Upper lobe of right lung (tissue), 1 donor: ENCODE results near the gene CHRNG. TPM values are rescaled to one million over a fixed set of nuclear protein-coding genes. Genes with fewer than 3 reads are reported as not detected.

Experiments used
- ATAC-seq: fragments of 200-7000 bp; cut with Tn5 transposase; one replicate; pipeline ENCODE4 v1.9.1; 2020; ENCODE audit warnings: mild to moderate bottlenecking, moderate library complexity
- DNase-seq: peaks from one replicate; pipeline ENCODE4 v3.0.0-alpha.2; 2020
- H3K27ac ChIP-seq: fragments of 200-600 bp; one replicate; pipeline ENCODE4 v1.8.0; 2022
- H3K27me3 ChIP-seq: fragments of 200-600 bp; one replicate; pipeline ENCODE4 v1.8.0; 2022; ENCODE audit warnings: mild to moderate bottlenecking
- H3K36me3 ChIP-seq: fragments of 200-600 bp; one replicate; pipeline ENCODE4 v1.8.0; 2022
- H3K4me1 ChIP-seq: fragments of 200-600 bp; one replicate; pipeline ENCODE4 v1.8.0; 2022
- H3K4me3 ChIP-seq: fragments of 200-600 bp; one replicate; pipeline ENCODE4 v1.8.0; 2022; ENCODE audit warnings: mild to moderate bottlenecking
- H3K9me3 ChIP-seq: fragments of 200-600 bp; one replicate; pipeline ENCODE4 v1.8.0; 2022
- intact Hi-C: fragments of 100-400 bp; cut with DNase I; formaldehyde crosslinking; loops from one replicate; pipeline ENCODE4 v1.11.0; 2022
- total RNA-seq: library from RNA; stranded (reverse); fragmentation: NEBNext Ultra II Directional; extraction: Animal tissue kit (Norgen Biotek cat#: 25700); gene quantifications from one replicate; pipeline ENCODE4 v1.2.1, GENCODE V29; 2021
- TF ChIP-seq, protein P1 (sequence below): fragments of 200-600 bp; IDR thresholded peaks from one replicate; pipeline ENCODE4 v1.8.0; 2022; ENCODE audit warnings: antibody characterized with exemption
- donor health status: DM: no; HTN: yes; CAD: no; lungs with severe emphysema.

CHRNG gene
- total RNA-seq, 1 donor from 2014 or later, result not detected

- H3K27ac ChIP-seq, result no peak overlapping the region
- ATAC-seq, result no peak
- intact Hi-C loops, result no loop called here
- H3K4me3 ChIP-seq, result no peak overlapping the region
- H3K36me3 ChIP-seq, result no peaks in the 10 kb centered on the region
- H3K4me1 ChIP-seq, result no peaks in the 10 kb centered on the region
- H3K9me3 ChIP-seq, result no peaks in the 10 kb centered on the region
- DNase-seq, result no peak
- H3K27me3 ChIP-seq, result peaks cover 7% of the 10 kb centered on the region
- TF ChIP-seq, protein P1, sequence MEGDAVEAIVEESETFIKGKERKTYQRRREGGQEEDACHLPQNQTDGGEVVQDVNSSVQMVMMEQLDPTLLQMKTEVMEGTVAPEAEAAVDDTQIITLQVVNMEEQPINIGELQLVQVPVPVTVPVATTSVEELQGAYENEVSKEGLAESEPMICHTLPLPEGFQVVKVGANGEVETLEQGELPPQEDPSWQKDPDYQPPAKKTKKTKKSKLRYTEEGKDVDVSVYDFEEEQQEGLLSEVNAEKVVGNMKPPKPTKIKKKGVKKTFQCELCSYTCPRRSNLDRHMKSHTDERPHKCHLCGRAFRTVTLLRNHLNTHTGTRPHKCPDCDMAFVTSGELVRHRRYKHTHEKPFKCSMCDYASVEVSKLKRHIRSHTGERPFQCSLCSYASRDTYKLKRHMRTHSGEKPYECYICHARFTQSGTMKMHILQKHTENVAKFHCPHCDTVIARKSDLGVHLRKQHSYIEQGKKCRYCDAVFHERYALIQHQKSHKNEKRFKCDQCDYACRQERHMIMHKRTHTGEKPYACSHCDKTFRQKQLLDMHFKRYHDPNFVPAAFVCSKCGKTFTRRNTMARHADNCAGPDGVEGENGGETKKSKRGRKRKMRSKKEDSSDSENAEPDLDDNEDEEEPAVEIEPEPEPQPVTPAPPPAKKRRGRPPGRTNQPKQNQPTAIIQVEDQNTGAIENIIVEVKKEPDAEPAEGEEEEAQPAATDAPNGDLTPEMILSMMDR, result no peak
These were observed 42.1 kb upstream of the CHRNG start for GRCh38 chr2:232497348-232497747.

DNA sequence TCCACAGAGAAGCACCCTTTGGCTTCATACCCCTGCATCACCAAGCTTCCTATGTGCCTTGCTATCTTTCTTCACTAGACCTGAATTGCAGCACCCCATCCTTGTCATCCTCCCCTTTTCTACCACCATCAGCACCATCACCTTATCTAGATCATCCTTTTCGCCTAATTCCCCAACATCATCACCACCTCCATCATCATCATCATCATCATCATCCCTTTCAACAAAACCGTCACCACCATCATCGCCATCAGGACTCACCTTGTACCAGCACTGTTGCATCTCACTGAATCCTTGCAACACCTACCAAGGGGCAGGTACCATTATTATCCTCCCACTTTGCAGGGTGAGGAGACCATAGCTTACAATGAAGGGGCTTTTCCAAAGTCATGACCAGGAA lies 41.0 kb upstream of the CHRNG start:
- H3K4me1 ChIP-seq, result peaks cover 6% of the 10 kb centered on the region
- no peak overlapping the region for H3K4me3 ChIP-seq
- intact Hi-C loops, result no loop called here
- DNase-seq (no peak), ATAC-seq (no peak)
- TF ChIP-seq, protein P1, result no peak
- H3K27ac ChIP-seq, result no peak overlapping the region
- H3K36me3 ChIP-seq, result no peaks in the 10 kb centered on the region
- H3K27me3 ChIP-seq, result peaks cover 15% of the 10 kb centered on the region
- H3K9me3 ChIP-seq, result no peaks in the 10 kb centered on the region

- H3K27ac ChIP-seq, result no peak overlapping the region
- no peak for DNase-seq
- ATAC-seq, result no peak
- H3K36me3 ChIP-seq, result no peaks in the 10 kb centered on the region
- peaks cover 33% of the 10 kb centered on the region for H3K27me3 ChIP-seq
- TF ChIP-seq, protein P1, result no peak
- no peak overlapping the region for H3K4me3 ChIP-seq
- no peaks in the 10 kb centered on the region for H3K9me3 ChIP-seq
- H3K4me1 ChIP-seq, result peaks cover 9% of the 10 kb centered on the region
- intact Hi-C loops, result no loop called here
These were observed 38.1 kb upstream of the CHRNG start for GRCh38 chr2:232501331-232501771.

DNA sequence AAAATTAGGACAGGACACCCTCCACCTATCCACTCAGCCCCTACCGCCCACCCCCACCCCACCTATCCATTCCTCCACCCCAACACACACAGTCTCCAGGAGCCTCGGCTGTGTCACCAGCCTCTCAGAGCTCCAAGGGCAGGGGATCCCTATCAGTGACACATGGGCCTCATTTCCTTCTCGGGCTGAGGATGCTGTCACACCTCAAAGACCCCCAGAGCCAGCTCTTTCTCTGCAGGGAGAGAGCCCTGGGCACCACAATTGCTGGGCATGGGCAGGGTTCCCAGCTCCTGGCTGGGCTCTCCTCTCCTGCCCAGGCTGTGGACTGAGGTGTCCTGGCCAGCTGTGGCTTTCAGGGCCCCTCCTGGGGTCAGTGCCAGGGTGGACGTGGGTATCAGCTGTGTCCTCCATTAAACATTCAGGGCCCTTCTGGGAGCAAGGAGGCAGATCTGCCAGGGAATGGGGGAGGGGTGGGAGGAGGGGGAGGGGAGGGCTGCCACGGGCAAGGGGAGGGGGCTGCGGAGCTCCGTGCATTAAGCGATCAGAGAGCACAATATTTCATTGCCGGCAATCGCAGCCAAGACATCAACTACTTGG lies 37.6 kb upstream of the CHRNG start:
- intact Hi-C loops, result no loop called here
- Histone ChIP-seq H3K9me3 (no peaks in the 10 kb centered on the region), H3K27me3 (peaks cover 38% of the 10 kb centered on the region), H3K36me3 (no peaks in the 10 kb centered on the region), H3K4me3 (no peak overlapping the region), H3K4me1 (peaks cover 9% of the 10 kb centered on the region), H3K27ac (no peak overlapping the region)
- DNase-seq (no peak), ATAC-seq (no peak)
- TF ChIP-seq, protein P1, result no peak

DNA sequence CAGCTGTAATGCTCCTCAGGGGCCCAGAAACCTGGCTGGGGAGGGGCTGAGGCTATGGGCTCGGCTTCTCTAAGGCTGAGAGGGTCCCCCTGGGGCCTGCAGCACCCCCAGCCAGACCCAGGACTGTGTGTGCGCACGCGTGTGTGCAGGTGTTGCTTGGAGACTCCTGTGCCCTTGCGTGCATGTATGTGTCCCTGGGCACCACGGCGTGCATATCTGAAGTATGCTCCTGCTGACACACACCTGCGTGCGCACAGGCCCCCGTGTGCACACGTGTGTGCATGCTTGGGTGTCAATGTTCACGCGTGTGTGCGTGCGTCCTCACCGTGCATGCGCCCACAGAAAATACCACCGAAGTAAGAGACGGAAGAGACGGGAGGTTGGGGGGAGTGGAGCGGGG lies 37.0 kb upstream of the CHRNG start:
- TF ChIP-seq, protein P1, result no peak

More for the DNA sequence above, 37.0 kb upstream of the CHRNG start:
- no peak for ATAC-seq
- intact Hi-C loops, result no loop called here
- Histone ChIP-seq H3K4me1 (peaks cover 9% of the 10 kb centered on the region), H3K27ac (no peak overlapping the region), H3K27me3 (peaks cover 44% of the 10 kb centered on the region), H3K4me3 (no peak overlapping the region), H3K36me3 (no peaks in the 10 kb centered on the region), H3K9me3 (no peaks in the 10 kb centered on the region)
- no peak for DNase-seq
